ENCODE data around the gene ARMC7.
A peak's percentile ranks its signal among the peaks of the same experiment; 100 is the strongest.
"Not testable (repeated sequence)": the region's sequence is repeated elsewhere in the genome, so short reads cannot be mapped to it uniquely, and the experiment has no call there.

The ARMC7 gene
- total RNA-seq = 1.4 to 14.2 (median 6.7) reads per million in 17 experiments

- peak; percentile 93 to 97 (median 96) for DNase-seq
These were observed at the start of gene ARMC7 for GRCh38 chr17:75109407-75110233. Gene ARMC7, plus strand, starts transcription at chr17:75109969. Its CDS starts 320 bp downstream, at chr17:75110289.

- DNase-seq = no peak
These were observed 49.2 kb upstream of the ARMC7 start for GRCh38 chr17:75060434-75061054.

GRCh38 chr17:75061055-75061438 is 48.7 kb upstream of the ARMC7 start:
- DNase-seq = no peak

GRCh38 chr17:75061618-75062017 is 48.2 kb upstream of the ARMC7 start:
- no peak for DNase-seq

- no peak for DNase-seq
These were observed 46.6 kb upstream of the ARMC7 start for GRCh38 chr17:75063201-75063600.

- DNase-seq = no peak
These were observed 46.1 kb upstream of the ARMC7 start for GRCh38 chr17:75063626-75064025.

- no peak for DNase-seq
These were observed 45.7 kb upstream of the ARMC7 start for GRCh38 chr17:75064040-75064439.

GRCh38 chr17:75064460-75064859 is 45.3 kb upstream of the ARMC7 start:
- DNase-seq = no peak

GRCh38 chr17:75064867-75065561 is 44.8 kb upstream of the ARMC7 start:
- no peak for DNase-seq

GRCh38 chr17:75065562-75066151 is 44.1 kb upstream of the ARMC7 start:
- DNase-seq = peak; percentile 40 to 71 (median 56)

- peak in 2 of 4 experiments; percentile 30 to 38 for DNase-seq
These were observed 41.9 kb upstream of the ARMC7 start for GRCh38 chr17:75067856-75068255.

- DNase-seq = no peak
These were observed 41.0 kb upstream of the ARMC7 start for GRCh38 chr17:75068750-75069149.

GRCh38 chr17:75069783-75070182 is 40.0 kb upstream of the ARMC7 start:
- DNase-seq = peak in 3 of 4 experiments; percentile 27 to 52 (median 45)

GRCh38 chr17:75071478-75072271 is 38.1 kb upstream of the ARMC7 start:
- not testable (repeated sequence) for DNase-seq

GRCh38 chr17:75072909-75073308 is 36.9 kb upstream of the ARMC7 start:
- not testable (repeated sequence) for DNase-seq

GRCh38 chr17:75073618-75074047 is 36.1 kb upstream of the ARMC7 start:
- no peak for DNase-seq

- peak in 2 of 4 experiments; percentile 46 to 55 for DNase-seq
These were observed 35.2 kb upstream of the ARMC7 start for GRCh38 chr17:75074532-75074931.

GRCh38 chr17:75075597-75076336 is 34.0 kb upstream of the ARMC7 start:
- peak; percentile 41 to 70 (median 62) for DNase-seq

- no peak for DNase-seq
These were observed 32.7 kb upstream of the ARMC7 start for GRCh38 chr17:75077072-75077495.

- peak; percentile 63 to 85 (median 74) for DNase-seq
These were observed 32.1 kb upstream of the ARMC7 start for GRCh38 chr17:75077496-75078283.
